ENCODE data around the gene LAT. TPM values are rescaled to one million over a fixed set of nuclear protein-coding genes. Genes with fewer than 3 reads are reported as not detected.

Gene LAT
- total RNA-seq, 1 experiment from 2014 or later = 4.3 TPM

DNA sequence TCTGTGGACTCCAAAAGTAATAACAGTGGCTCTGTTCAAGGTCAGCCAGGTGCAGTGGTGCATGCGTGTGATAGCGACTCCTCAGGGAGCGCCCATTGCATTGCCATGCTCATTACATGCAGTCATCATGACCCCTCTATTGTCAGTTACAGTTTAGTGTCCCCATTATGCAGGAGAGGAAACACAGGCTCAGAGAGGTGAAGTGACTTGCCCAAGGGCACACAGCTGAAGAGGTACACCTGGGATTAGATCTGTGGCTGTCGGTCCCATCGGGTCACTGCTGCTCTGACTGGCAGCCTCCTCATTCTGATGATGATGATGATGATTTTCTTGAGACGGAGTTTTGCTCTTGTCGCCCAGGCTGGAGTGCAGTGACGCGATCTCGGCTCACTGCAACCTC is 7.6 kb downstream of the LAT start:
- Histone ChIP-seq H3K4ac (ENCODE audit: low read depth, low read length) (no peak overlapping the region), H3K79me1 (ENCODE audit: insufficient read depth, low read depth, low read length, poor library complexity, severe bottlenecking) (no peaks in the 10 kb centered on the region), H3T11ph (ENCODE audit: low read length) (no peak overlapping the region), H2AFZ (ENCODE audit: low read length) (no peak overlapping the region), H3K18ac (ENCODE audit: insufficient read length, low read depth, low read length) (no peak overlapping the region), H4K91ac (ENCODE audit: insufficient read length, low read depth, low read length) (no peak overlapping the region), H3K56ac (ENCODE audit: insufficient read length, low read depth, low read length) (no peak overlapping the region), H3K9me3 (ENCODE audit: control insufficient read depth, low read depth, low read length) (no peaks in the 10 kb centered on the region), H4K5ac (ENCODE audit: insufficient read length, low read depth, low read length) (no peak overlapping the region), H3K9ac (ENCODE audit: extremely low read depth, insufficient read length, low read length) (no peak overlapping the region), H2BK12ac (ENCODE audit: insufficient read length, low read depth, low read length) (no peak overlapping the region), H2BK120ac (ENCODE audit: low read depth, low read length, poor library complexity, severe bottlenecking) (no peak overlapping the region), H3K4me2 (ENCODE audit: insufficient read depth, insufficient read length, low read length) (no peak overlapping the region), H3K23me2 (ENCODE audit: insufficient read length, low read depth, low read length, poor library complexity, severe bottlenecking) (no peaks in the 10 kb centered on the region), H4K8ac (replicated peaks; ENCODE audit: insufficient read length, low read depth, low read length) (no peak overlapping the region), H3K4me1 (ENCODE audit: insufficient read depth, low read length) (no peaks in the 10 kb centered on the region), H2AK5ac (ENCODE audit: insufficient read length, low read length) (no peak overlapping the region), H3K79me2 (ENCODE audit: insufficient read depth, low read length) (no peaks in the 10 kb centered on the region), H2BK20ac (ENCODE audit: low read depth, low read length, poor library complexity, severe bottlenecking) (no peak overlapping the region), H3K14ac (ENCODE audit: insufficient read depth, low read length) (no peak overlapping the region), H2BK5ac (ENCODE audit: insufficient read length, low read length) (no peak overlapping the region), H3K23ac (ENCODE audit: insufficient read length, low read depth, low read length) (no peak overlapping the region), H2BK15ac (ENCODE audit: low read depth, low read length) (no peak overlapping the region), H3K27me3 (ENCODE audit: insufficient read depth, low read length) (no peaks in the 10 kb centered on the region), H3K27ac (ENCODE audit: insufficient read length, low read depth, low read length) (no peak overlapping the region), H4K20me1 (ENCODE audit: control insufficient read depth, insufficient read depth, insufficient read length) (no peaks in the 10 kb centered on the region)
- Mint-ChIP-seq H3K4me1 (no peaks in the 10 kb centered on the region), H3K27ac (no peak overlapping the region; a peak in 1 of 7 replicates), H3K4me3 (no peak overlapping the region), H3K27me3 (ENCODE audit: low read depth) (peaks cover 3% of the 10 kb centered on the region), H3K9me3 (peaks cover 0 to 3% of the 10 kb centered on the region in 2 experiments; a peak in 1 of 5 replicates), H3K36me3 (ENCODE audit: insufficient read depth in 1 of 3, low read depth in 3 of 3) (no peaks in the 10 kb centered on the region)
- TF ChIP-seq, protein P1, sequence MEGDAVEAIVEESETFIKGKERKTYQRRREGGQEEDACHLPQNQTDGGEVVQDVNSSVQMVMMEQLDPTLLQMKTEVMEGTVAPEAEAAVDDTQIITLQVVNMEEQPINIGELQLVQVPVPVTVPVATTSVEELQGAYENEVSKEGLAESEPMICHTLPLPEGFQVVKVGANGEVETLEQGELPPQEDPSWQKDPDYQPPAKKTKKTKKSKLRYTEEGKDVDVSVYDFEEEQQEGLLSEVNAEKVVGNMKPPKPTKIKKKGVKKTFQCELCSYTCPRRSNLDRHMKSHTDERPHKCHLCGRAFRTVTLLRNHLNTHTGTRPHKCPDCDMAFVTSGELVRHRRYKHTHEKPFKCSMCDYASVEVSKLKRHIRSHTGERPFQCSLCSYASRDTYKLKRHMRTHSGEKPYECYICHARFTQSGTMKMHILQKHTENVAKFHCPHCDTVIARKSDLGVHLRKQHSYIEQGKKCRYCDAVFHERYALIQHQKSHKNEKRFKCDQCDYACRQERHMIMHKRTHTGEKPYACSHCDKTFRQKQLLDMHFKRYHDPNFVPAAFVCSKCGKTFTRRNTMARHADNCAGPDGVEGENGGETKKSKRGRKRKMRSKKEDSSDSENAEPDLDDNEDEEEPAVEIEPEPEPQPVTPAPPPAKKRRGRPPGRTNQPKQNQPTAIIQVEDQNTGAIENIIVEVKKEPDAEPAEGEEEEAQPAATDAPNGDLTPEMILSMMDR (conservative IDR thresholded peaks at IDR 0.05) = no peak
- DNase-seq = no peak
- no CpG with 5 or more reads among the region's 10 CpGs for WGBS (ENCODE audit: extremely low coverage, insufficient read length, low lambda C conversion rate)
